ENCODE results near the gene PTPRC.

PTPRC gene

GRCh38 chr1:198637157-198637556, 1.7 kb upstream of the PTPRC start:
- Histone ChIP-seq H3K9me3 (ENCODE audit: insufficient read depth, low read depth, low read length) (no peaks in the 10 kb centered on the region), H3K4me3 (ENCODE audit: low read length) (no peak overlapping the region), H3K4me1 (ENCODE audit: insufficient read depth, low read length) (no peaks in the 10 kb centered on the region), H3K27me3 (ENCODE audit: insufficient read depth, low read length) (no peaks in the 10 kb centered on the region), H3K27ac (ENCODE audit: low read length) (no peak overlapping the region), H3K9ac (ENCODE audit: low read depth, low read length) (no peak overlapping the region), H3K36me3 (ENCODE audit: insufficient read depth, low read depth, low read length) (no peaks in the 10 kb centered on the region)

- Histone ChIP-seq H3K27me3 (ENCODE audit: insufficient read depth, low read length) (no peaks in the 10 kb centered on the region), H3K9ac (ENCODE audit: low read depth, low read length) (no peak overlapping the region), H3K36me3 (ENCODE audit: insufficient read depth, low read depth, low read length) (no peaks in the 10 kb centered on the region), H3K9me3 (ENCODE audit: insufficient read depth, low read depth, low read length) (no peaks in the 10 kb centered on the region), H3K27ac (ENCODE audit: low read length) (no peak overlapping the region), H3K4me1 (ENCODE audit: insufficient read depth, low read length) (no peaks in the 10 kb centered on the region), H3K4me3 (ENCODE audit: low read length) (no peak overlapping the region)
Measured at GRCh38 chr1:198637916-198638437, 863 bp upstream of the PTPRC start.

GRCh38 chr1:198638441-198638840, 399 bp upstream of the PTPRC start:
- H3K4me1 ChIP-seq (ENCODE audit: insufficient read depth, low read length) = no peaks in the 10 kb centered on the region
- no peak overlapping the region for H3K4me3 ChIP-seq (ENCODE audit: low read length)
- H3K36me3 ChIP-seq (ENCODE audit: insufficient read depth, low read depth, low read length) = no peaks in the 10 kb centered on the region
- H3K9me3 ChIP-seq (ENCODE audit: insufficient read depth, low read depth, low read length) = no peaks in the 10 kb centered on the region
- no peaks in the 10 kb centered on the region for H3K27me3 ChIP-seq (ENCODE audit: insufficient read depth, low read length)
- H3K9ac ChIP-seq (ENCODE audit: low read depth, low read length) = no peak overlapping the region
- no peak overlapping the region for H3K27ac ChIP-seq (ENCODE audit: low read length)

DNA sequence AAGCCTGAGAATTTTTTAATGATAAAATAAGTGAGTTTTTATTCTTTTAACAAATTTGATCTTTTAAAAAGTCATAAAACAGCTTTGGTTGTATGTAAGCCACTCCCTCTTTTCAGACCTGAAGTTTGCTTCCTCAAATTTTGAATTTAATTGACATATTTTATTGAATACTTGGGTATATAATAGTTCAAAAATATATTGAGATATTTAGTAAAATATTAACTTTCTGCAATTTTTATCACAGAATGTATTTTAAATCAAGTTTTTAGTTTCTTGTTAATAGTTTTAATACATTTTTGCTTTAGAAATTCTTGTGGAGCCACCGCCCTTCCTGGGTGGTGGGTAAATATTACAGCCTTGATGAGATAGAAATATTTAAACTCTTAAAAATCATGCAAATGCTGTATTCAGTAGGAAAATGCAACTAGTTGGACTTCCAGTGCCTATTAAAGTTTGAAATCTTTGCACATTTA, 867 bp downstream of the PTPRC start:
- no peak overlapping the region for H3K4me3 ChIP-seq (ENCODE audit: low read length)
- H3K4me1 ChIP-seq (ENCODE audit: insufficient read depth, low read length) = no peaks in the 10 kb centered on the region
- H3K9me3 ChIP-seq (ENCODE audit: insufficient read depth, low read depth, low read length) = no peaks in the 10 kb centered on the region
- no peaks in the 10 kb centered on the region for H3K36me3 ChIP-seq (ENCODE audit: insufficient read depth, low read depth, low read length)
- H3K9ac ChIP-seq (ENCODE audit: low read depth, low read length) = no peak overlapping the region
- H3K27me3 ChIP-seq (ENCODE audit: insufficient read depth, low read length) = no peaks in the 10 kb centered on the region
- no peak overlapping the region for H3K27ac ChIP-seq (ENCODE audit: low read length)

DNA sequence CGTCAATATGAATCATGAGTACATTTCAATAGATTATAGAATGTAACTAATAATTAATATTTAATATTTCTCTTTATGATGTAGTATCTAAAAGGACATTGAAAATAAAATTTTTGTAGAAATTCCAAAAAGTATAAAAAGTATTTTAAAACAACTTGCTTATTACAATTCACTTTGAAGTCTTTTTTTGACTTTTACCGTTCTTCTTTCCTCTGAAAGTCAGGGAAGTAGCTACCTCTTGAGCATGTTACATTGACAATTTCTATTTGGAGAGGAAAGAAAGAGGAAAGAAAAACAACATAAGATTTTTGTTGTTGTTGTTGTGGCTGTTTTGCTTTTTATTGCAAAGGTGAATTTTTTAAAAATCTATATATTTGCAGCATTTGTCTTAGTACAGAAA, 1.3 kb downstream of the PTPRC start:
- Histone ChIP-seq H3K4me3 (ENCODE audit: low read length) (no peak overlapping the region), H3K36me3 (ENCODE audit: insufficient read depth, low read depth, low read length) (no peaks in the 10 kb centered on the region), H3K9ac (ENCODE audit: low read depth, low read length) (no peak overlapping the region), H3K27me3 (ENCODE audit: insufficient read depth, low read length) (no peaks in the 10 kb centered on the region), H3K27ac (ENCODE audit: low read length) (no peak overlapping the region), H3K9me3 (ENCODE audit: insufficient read depth, low read depth, low read length) (no peaks in the 10 kb centered on the region), H3K4me1 (ENCODE audit: insufficient read depth, low read length) (no peaks in the 10 kb centered on the region)

- H3K27ac ChIP-seq (ENCODE audit: low read length) = no peak overlapping the region
- H3K36me3 ChIP-seq (ENCODE audit: insufficient read depth, low read depth, low read length) = no peaks in the 10 kb centered on the region
- no peaks in the 10 kb centered on the region for H3K4me1 ChIP-seq (ENCODE audit: insufficient read depth, low read length)
- H3K9me3 ChIP-seq (ENCODE audit: insufficient read depth, low read depth, low read length) = no peaks in the 10 kb centered on the region
- no peak overlapping the region for H3K4me3 ChIP-seq (ENCODE audit: low read length)
- H3K9ac ChIP-seq (ENCODE audit: low read depth, low read length) = no peak overlapping the region
- H3K27me3 ChIP-seq (ENCODE audit: insufficient read depth, low read length) = no peaks in the 10 kb centered on the region
Measured at GRCh38 chr1:198641501-198641900, 2.7 kb downstream of the PTPRC start.

GRCh38 chr1:198641966-198642668, 3.3 kb downstream of the PTPRC start:
- H3K9me3 ChIP-seq (ENCODE audit: insufficient read depth, low read depth, low read length) = no peaks in the 10 kb centered on the region
- no peak overlapping the region for H3K9ac ChIP-seq (ENCODE audit: low read depth, low read length)
- no peaks in the 10 kb centered on the region for H3K4me1 ChIP-seq (ENCODE audit: insufficient read depth, low read length)
- no peak overlapping the region for H3K4me3 ChIP-seq (ENCODE audit: low read length)
- no peaks in the 10 kb centered on the region for H3K27me3 ChIP-seq (ENCODE audit: insufficient read depth, low read length)
- H3K36me3 ChIP-seq (ENCODE audit: insufficient read depth, low read depth, low read length) = no peaks in the 10 kb centered on the region
- no peak overlapping the region for H3K27ac ChIP-seq (ENCODE audit: low read length)

- no peak overlapping the region for H3K27ac ChIP-seq (ENCODE audit: low read length)
- H3K4me3 ChIP-seq (ENCODE audit: low read length) = no peak overlapping the region
- H3K36me3 ChIP-seq (ENCODE audit: insufficient read depth, low read depth, low read length) = no peaks in the 10 kb centered on the region
Measured at GRCh38 chr1:198642983-198643382, 4.1 kb downstream of the PTPRC start.

DNA sequence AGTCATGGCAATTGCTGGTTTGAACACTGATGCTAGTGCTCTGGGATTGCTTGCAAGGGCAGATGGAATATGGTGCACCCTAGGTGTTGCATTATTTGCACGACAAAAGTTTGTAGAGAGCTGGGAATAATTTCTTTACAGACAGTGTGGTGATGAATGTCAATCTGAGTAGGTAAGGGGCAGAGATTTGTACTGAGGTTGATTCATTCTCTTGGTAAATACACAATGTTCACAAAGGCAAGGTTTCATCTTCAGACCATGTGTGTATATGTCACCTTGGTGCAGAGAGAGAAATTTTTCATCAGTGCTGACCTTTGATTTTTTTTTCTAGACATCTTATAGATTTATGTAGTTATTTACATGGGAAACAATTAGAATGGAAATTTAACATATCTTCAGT, 5.0 kb downstream of the PTPRC start:
- Histone ChIP-seq H3K9me3 (ENCODE audit: insufficient read depth, low read depth, low read length) (no peaks in the 10 kb centered on the region), H3K27me3 (ENCODE audit: insufficient read depth, low read length) (no peaks in the 10 kb centered on the region), H3K27ac (ENCODE audit: low read length) (no peak overlapping the region), H3K4me1 (ENCODE audit: insufficient read depth, low read length) (no peaks in the 10 kb centered on the region), H3K4me3 (ENCODE audit: low read length) (no peak overlapping the region), H3K9ac (ENCODE audit: low read depth, low read length) (no peak overlapping the region), H3K36me3 (ENCODE audit: insufficient read depth, low read depth, low read length) (no peaks in the 10 kb centered on the region)

More at GRCh38 chr1:198642983-198643382, 4.1 kb downstream of the PTPRC start:
- H3K9me3 ChIP-seq (ENCODE audit: insufficient read depth, low read depth, low read length) = no peaks in the 10 kb centered on the region
- H3K9ac ChIP-seq (ENCODE audit: low read depth, low read length) = no peak overlapping the region
- H3K27me3 ChIP-seq (ENCODE audit: insufficient read depth, low read length) = no peaks in the 10 kb centered on the region
- H3K4me1 ChIP-seq (ENCODE audit: insufficient read depth, low read length) = no peaks in the 10 kb centered on the region

GRCh38 chr1:198647055-198647454, 8.2 kb downstream of the PTPRC start:
- Histone ChIP-seq H3K4me1 (ENCODE audit: insufficient read depth, low read length) (peaks cover 3% of the 10 kb centered on the region; the same call in 1 of the 2 replicates), H3K4me3 (ENCODE audit: low read length) (no peak overlapping the region), H3K27me3 (ENCODE audit: insufficient read depth, low read length) (no peaks in the 10 kb centered on the region), H3K36me3 (ENCODE audit: insufficient read depth, low read depth, low read length) (no peaks in the 10 kb centered on the region), H3K9me3 (ENCODE audit: insufficient read depth, low read depth, low read length) (no peaks in the 10 kb centered on the region), H3K27ac (ENCODE audit: low read length) (no peak overlapping the region), H3K9ac (ENCODE audit: low read depth, low read length) (no peak overlapping the region)

- H3K9ac ChIP-seq (ENCODE audit: low read depth, low read length) = no peak overlapping the region
- H3K9me3 ChIP-seq (ENCODE audit: insufficient read depth, low read depth, low read length) = no peaks in the 10 kb centered on the region
- peaks cover 5% of the 10 kb centered on the region; the same call in 1 of the 2 replicates for H3K4me1 ChIP-seq (ENCODE audit: insufficient read depth, low read length)
- H3K27me3 ChIP-seq (ENCODE audit: insufficient read depth, low read length) = no peaks in the 10 kb centered on the region
- H3K27ac ChIP-seq (ENCODE audit: low read length) = no peak overlapping the region
- H3K4me3 ChIP-seq (ENCODE audit: low read length) = no peak overlapping the region
- no peaks in the 10 kb centered on the region for H3K36me3 ChIP-seq (ENCODE audit: insufficient read depth, low read depth, low read length)
Measured at GRCh38 chr1:198648592-198648991, 9.8 kb downstream of the PTPRC start.

- H3K9ac ChIP-seq (ENCODE audit: low read depth, low read length) = no peak overlapping the region
- H3K27ac ChIP-seq (ENCODE audit: low read length) = no peak overlapping the region
- no peaks in the 10 kb centered on the region for H3K27me3 ChIP-seq (ENCODE audit: insufficient read depth, low read length)
- H3K4me1 ChIP-seq (ENCODE audit: insufficient read depth, low read length) = peaks cover 5% of the 10 kb centered on the region; the same call in 1 of the 2 replicates
- no peak overlapping the region for H3K4me3 ChIP-seq (ENCODE audit: low read length)
- no peaks in the 10 kb centered on the region for H3K36me3 ChIP-seq (ENCODE audit: insufficient read depth, low read depth, low read length)
- H3K9me3 ChIP-seq (ENCODE audit: insufficient read depth, low read depth, low read length) = no peaks in the 10 kb centered on the region
Measured at GRCh38 chr1:198649232-198649967, 10.6 kb downstream of the PTPRC start.

All from iPS-20b (cell line).